Lower leg skin (tissue), 3 donors: Measurements from ENCODE around the gene TMEM163.

Experiments used
- POLR2A ChIP-seq, 2 donors: fragments of 450-650 bp; IDR thresholded peaks; one replicate each; pipeline ENCODE4 v1.6.1; 2016 to 2017; ENCODE audit warnings: antibody characterized with exemption in 2 of 2, mild to moderate bottlenecking in 1 of 2, moderate library complexity in 1 of 2
- TF ChIP-seq, protein P1 (sequence below), 3 donors: fragments of 450-650 bp; IDR thresholded peaks; one replicate each; pipeline ENCODE4 v1.5.1; 2016; ENCODE audit warnings: antibody characterized with exemption in 3 of 3, mild to moderate bottlenecking in 3 of 3, moderate library complexity in 2 of 3

DNA sequence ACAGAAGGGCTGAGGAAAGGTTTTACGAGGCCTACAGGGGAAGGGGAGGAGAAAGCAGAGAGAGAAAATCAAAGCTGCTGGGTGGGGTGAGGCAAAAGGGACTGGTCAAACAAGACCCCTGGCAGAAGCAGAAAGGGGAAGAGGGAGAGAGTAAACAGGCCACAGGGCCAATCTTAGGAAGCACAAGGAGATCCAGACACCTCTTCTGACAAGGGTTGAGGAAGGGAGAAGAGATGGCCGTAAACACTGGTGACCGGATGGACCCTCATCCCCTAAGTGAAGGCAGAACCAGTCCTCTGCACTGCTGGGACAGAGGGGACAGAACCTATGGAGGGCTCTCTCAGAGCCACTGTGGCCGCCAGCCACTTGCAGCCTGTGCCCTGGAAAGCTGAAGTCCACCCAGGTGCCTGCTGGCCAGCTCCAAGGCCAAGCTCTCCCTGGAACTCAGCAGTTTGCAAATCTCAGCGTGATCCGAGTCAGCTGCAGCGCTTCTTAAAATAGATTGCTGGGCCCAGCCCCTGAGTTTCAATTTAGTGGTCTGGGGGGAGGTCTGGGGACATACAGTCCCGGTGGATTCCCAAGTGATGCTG, 108.8 kb downstream of the TMEM163 start:
- TF ChIP-seq POLR2A (IDR thresholded peaks at IDR 0.05) = no peak
- TF ChIP-seq, protein P1, sequence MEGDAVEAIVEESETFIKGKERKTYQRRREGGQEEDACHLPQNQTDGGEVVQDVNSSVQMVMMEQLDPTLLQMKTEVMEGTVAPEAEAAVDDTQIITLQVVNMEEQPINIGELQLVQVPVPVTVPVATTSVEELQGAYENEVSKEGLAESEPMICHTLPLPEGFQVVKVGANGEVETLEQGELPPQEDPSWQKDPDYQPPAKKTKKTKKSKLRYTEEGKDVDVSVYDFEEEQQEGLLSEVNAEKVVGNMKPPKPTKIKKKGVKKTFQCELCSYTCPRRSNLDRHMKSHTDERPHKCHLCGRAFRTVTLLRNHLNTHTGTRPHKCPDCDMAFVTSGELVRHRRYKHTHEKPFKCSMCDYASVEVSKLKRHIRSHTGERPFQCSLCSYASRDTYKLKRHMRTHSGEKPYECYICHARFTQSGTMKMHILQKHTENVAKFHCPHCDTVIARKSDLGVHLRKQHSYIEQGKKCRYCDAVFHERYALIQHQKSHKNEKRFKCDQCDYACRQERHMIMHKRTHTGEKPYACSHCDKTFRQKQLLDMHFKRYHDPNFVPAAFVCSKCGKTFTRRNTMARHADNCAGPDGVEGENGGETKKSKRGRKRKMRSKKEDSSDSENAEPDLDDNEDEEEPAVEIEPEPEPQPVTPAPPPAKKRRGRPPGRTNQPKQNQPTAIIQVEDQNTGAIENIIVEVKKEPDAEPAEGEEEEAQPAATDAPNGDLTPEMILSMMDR (IDR thresholded peaks at IDR 0.05) = no peak
